Tibial artery (tissue), 4 donors: ENCODE data around the gene B3GNT5.

ENCODE experiments used
- DNase-seq, 2 donors: peaks; one replicate each; pipeline ENCODE4 v3.0.0-alpha.2; 2019
- H3K27ac ChIP-seq, 2 donors: fragments of 200-600 bp; sonication (generic) in 1 of 2; 1 replicate in 1 of 2; 2 replicates in 1 of 2; pipeline ENCODE4 v1.5.1; 2018 to 2019; ENCODE audit warnings: mild to moderate bottlenecking in 1 of 2
- H3K27me3 ChIP-seq, 2 donors: fragments of 200-600 bp; sonication (generic) in 1 of 2; one replicate each; pipeline versions ENCODE4 v1.5.1 to v1.6.0; 2016 to 2019
- H3K36me3 ChIP-seq, 3 donors: fragments of 200-600 bp; sonication (generic) in 2 of 3; one replicate each; pipeline ENCODE4 v1.5.1; 2016 to 2019; ENCODE audit warnings: mild to moderate bottlenecking in 2 of 3
- H3K4me1 ChIP-seq, 4 donors: fragments of 200-600 bp; sonication (generic) in 2 of 4; 1 replicate in 3 of 4; 2 replicates in 1 of 4; pipeline ENCODE4 v1.5.1; 2016 to 2019
- H3K4me3 ChIP-seq, 2 donors: fragments of 200-600 bp; sonication (generic) in 1 of 2; 1 replicate in 1 of 2; 2 replicates in 1 of 2; pipeline ENCODE4 v1.5.1; 2018 to 2019; ENCODE audit warnings: mild to moderate bottlenecking in 2 of 2
- H3K9me3 ChIP-seq, 3 donors: fragments of 200-600 bp; sonication (generic) in 1 of 3; one replicate each; pipeline ENCODE4 v1.5.1; 2016 to 2019
- intact Hi-C: fragments of 100-400 bp; cut with DNase I; formaldehyde crosslinking; loops from one replicate; pipeline ENCODE4 v1.15.0; 2023; ENCODE audit warnings: low total_unique reads
- TF ChIP-seq, protein P1 (sequence below), 2 experiments: fragments of 200-600 bp in 1 of 2; fragments of 450-650 bp in 1 of 2; IDR thresholded peaks; one replicate each; pipeline ENCODE4 v1.5.1; 2017 to 2019; ENCODE audit warnings: antibody characterized with exemption in 2 of 2, mild to moderate bottlenecking in 1 of 2, moderate library complexity in 1 of 2

B3GNT5 gene

GRCh38 chr3:183247011-183247589 lies 6.0 kb upstream of the B3GNT5 start:
- Histone ChIP-seq H3K27me3 (peaks cover 0 to 22% of the 10 kb centered on the region in 2 donors), H3K36me3 (no peaks in the 10 kb centered on the region), H3K4me3 (no peak overlapping the region), H3K4me1 (no peaks in the 10 kb centered on the region), H3K9me3 (peaks cover 0 to 9% (median 0%) of the 10 kb centered on the region in 3 donors), H3K27ac (no peak overlapping the region)
- intact Hi-C loops = no loop called here
- TF ChIP-seq, protein P1, sequence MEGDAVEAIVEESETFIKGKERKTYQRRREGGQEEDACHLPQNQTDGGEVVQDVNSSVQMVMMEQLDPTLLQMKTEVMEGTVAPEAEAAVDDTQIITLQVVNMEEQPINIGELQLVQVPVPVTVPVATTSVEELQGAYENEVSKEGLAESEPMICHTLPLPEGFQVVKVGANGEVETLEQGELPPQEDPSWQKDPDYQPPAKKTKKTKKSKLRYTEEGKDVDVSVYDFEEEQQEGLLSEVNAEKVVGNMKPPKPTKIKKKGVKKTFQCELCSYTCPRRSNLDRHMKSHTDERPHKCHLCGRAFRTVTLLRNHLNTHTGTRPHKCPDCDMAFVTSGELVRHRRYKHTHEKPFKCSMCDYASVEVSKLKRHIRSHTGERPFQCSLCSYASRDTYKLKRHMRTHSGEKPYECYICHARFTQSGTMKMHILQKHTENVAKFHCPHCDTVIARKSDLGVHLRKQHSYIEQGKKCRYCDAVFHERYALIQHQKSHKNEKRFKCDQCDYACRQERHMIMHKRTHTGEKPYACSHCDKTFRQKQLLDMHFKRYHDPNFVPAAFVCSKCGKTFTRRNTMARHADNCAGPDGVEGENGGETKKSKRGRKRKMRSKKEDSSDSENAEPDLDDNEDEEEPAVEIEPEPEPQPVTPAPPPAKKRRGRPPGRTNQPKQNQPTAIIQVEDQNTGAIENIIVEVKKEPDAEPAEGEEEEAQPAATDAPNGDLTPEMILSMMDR (IDR thresholded peaks at IDR 0.05) = no peak
- DNase-seq = no peak

- Histone ChIP-seq H3K36me3 (no peaks in the 10 kb centered on the region), H3K27me3 (peaks cover 0 to 19% of the 10 kb centered on the region in 2 donors), H3K4me1 (peaks cover 0 to 10% (median under 1%) of the 10 kb centered on the region in 4 donors), H3K9me3 (no peaks in the 10 kb centered on the region), H3K4me3 (no peak overlapping the region), H3K27ac (no peak overlapping the region)
- TF ChIP-seq, protein P1 (IDR thresholded peaks at IDR 0.05) = no peak
- intact Hi-C loops = no loop called here
- DNase-seq = no peak
These were observed 3.9 kb upstream of the B3GNT5 start for GRCh38 chr3:183249006-183249718.

DNA sequence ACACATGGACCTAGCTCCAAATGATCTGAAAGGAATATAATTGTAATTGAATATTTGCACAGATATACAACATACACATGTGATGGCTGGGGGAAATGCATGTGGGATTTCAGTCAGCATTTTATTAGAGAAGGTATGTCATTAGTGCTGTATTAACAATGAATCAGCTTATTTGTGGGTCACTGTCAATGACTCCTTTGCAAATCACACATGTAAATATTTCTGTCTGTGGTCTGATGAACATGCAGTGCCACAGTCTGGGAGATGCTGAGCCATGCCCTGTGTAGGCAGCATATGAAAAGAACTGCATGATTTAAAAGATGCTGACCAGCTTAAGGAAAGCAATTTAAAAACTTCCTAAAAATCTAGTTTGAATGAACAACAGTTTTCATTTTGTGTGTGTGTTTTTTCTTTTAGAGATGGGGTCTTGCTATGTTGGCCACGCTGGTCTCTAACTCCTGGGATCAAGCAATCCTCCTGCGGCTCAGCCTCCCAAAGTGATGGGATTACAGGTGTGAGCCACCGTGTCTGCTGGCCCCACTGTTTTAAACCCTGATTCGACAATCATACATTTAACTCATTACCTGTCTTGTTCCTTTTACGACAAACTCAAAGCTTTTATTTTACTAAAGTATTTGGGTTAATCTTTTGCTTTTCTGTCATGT lies 803 bp upstream of the B3GNT5 start:
- intact Hi-C loops = loop anchor here (10.0 kb wide), 1 partner anchor 127 kb away; no protein-coding TSS in a partner anchor
- no peak overlapping the region for H3K27ac ChIP-seq
- H3K4me1 ChIP-seq = peaks cover 0 to 14% (median 3%) of the 10 kb centered on the region in 4 donors
- TF ChIP-seq, protein P1 (IDR thresholded peaks at IDR 0.05) = no peak
- H3K36me3 ChIP-seq = no peaks in the 10 kb centered on the region
- H3K9me3 ChIP-seq = no peaks in the 10 kb centered on the region
- peaks cover 0 to 21% of the 10 kb centered on the region in 2 donors for H3K27me3 ChIP-seq
- H3K4me3 ChIP-seq = no peak overlapping the region
- no peak for DNase-seq

GRCh38 chr3:183253528-183254486 lies 754 bp downstream of the B3GNT5 start:
- DNase-seq = peak; percentile 61 to 84
- no peaks in the 10 kb centered on the region for H3K36me3 ChIP-seq
- intact Hi-C loops = loop anchor here (10.0 kb wide), 1 partner anchor 129 kb away; no protein-coding TSS in a partner anchor
- peak overlapping the region; percentile 51 to 70 for H3K4me3 ChIP-seq
- TF ChIP-seq, protein P1 (IDR thresholded peaks at IDR 0.05) = peak in 1 of 2 experiments; percentile 4
- H3K27ac ChIP-seq = peak overlapping the region; percentile 48 to 65
- H3K9me3 ChIP-seq = no peaks in the 10 kb centered on the region
- peaks cover 0 to 21% of the 10 kb centered on the region in 2 donors for H3K27me3 ChIP-seq
- peaks cover 0 to 14% (median 3%) of the 10 kb centered on the region in 4 donors for H3K4me1 ChIP-seq
